ENCODE data around the gene ZBTB32. TPM values are rescaled to one million over a fixed set of nuclear protein-coding genes. Genes with fewer than 3 reads are reported as not detected.

Gene ZBTB32
- total RNA-seq, 2 donors from 2014 or later = not detected

DNA sequence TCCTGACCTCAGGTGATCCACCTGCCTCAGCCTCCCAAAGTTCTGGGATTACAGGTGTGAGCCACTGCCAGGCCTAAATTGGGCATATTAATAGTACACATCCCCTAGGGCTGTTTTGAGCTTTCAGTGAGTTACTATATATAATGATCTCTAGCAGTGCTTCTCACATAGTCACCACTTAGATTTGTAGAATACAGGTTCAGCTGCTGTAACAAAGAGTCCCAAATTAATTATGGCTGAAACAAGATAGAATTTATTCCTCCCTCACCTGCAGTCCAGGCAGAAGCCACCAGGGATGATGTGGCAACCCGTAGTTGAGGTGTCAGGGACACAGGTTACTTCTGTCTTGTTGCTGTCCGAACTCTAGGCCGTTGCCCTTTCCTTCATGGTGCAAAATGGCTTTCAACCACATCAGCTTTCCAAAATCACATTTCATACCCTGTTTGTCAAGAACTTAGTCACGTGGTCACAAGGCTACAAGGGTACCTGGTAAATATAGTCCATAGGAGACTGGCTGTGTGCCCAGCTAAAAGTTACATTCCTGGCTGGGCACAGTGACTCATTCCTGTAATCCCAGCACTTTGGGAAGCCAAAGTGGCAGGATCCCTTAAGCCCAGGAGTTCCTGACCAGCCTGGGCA lies 56.5 kb downstream of the ZBTB32 start:
- Histone ChIP-seq H3K4me1 (ENCODE audit: control insufficient read depth in 1 of 2, low read depth in 2 of 2) (peaks cover 5 to 35% of the 10 kb centered on the region in 2 donors), H3K27me3 (replicated peaks; ENCODE audit: insufficient read depth) (no peaks in the 10 kb centered on the region), H3K9me3 (no peaks in the 10 kb centered on the region), H3K36me3 (peaks cover 14% of the 10 kb centered on the region), H3K4me3 (no peak overlapping the region), H3K27ac (no peak overlapping the region)
- TF ChIP-seq, protein P1, sequence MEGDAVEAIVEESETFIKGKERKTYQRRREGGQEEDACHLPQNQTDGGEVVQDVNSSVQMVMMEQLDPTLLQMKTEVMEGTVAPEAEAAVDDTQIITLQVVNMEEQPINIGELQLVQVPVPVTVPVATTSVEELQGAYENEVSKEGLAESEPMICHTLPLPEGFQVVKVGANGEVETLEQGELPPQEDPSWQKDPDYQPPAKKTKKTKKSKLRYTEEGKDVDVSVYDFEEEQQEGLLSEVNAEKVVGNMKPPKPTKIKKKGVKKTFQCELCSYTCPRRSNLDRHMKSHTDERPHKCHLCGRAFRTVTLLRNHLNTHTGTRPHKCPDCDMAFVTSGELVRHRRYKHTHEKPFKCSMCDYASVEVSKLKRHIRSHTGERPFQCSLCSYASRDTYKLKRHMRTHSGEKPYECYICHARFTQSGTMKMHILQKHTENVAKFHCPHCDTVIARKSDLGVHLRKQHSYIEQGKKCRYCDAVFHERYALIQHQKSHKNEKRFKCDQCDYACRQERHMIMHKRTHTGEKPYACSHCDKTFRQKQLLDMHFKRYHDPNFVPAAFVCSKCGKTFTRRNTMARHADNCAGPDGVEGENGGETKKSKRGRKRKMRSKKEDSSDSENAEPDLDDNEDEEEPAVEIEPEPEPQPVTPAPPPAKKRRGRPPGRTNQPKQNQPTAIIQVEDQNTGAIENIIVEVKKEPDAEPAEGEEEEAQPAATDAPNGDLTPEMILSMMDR (IDR thresholded peaks at IDR 0.05) = no peak
- DNase-seq (ENCODE audit: low spot score) (no peak), ATAC-seq (ENCODE audit: insufficient number of reproducible peaks, low FRiP score, low read depth) (no peak)

DNA sequence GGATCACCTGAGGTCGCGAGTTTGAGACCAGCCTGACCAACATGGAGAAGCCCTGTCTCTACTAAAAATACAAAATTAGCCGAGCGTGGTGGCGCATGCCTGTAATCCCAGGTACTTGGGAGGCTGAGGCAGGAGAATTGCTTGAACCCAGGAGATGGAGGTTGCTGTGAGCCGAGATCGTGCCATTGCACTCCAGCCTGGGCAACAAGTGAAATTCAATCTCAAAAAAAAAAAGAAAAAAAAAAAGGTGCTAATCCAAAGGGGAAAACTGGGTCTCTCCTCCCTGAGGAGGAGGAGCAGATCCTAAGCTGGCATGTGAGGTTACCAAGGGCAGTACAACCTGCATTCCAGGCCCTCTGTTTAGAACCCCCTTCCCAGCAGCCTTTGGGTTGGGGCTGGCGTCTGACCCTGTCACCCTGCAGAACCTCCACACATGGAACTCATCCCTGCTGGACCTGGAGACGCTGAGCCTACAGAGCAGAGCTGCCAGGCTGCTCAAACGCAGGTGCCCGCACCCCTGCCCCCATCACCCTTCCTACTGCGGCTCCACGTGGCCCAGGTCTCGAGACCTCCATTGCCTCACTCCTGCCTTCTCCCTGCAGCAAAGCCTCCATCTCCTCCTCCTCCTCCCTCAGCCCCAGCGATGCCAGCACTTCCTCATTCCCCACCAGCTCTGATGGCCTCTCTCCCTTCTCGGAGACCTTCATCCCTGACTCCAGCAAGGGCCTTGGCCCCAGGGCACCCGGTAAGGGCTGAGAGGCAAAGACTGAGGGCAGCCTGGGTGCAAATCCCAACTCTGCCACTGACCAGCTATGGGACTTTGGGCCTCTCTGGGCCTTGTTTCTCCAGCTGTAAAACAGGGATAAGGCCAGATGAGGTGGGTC lies 60.3 kb downstream of the ZBTB32 start:
- H3K4me1 ChIP-seq (ENCODE audit: control insufficient read depth in 1 of 2, low read depth in 2 of 2) = peaks cover 0 to 7% of the 10 kb centered on the region in 2 donors
- DNase-seq (ENCODE audit: low spot score) = no peak
- H3K36me3 ChIP-seq = peaks cover 14% of the 10 kb centered on the region
- H3K27me3 ChIP-seq (replicated peaks; ENCODE audit: insufficient read depth) = no peaks in the 10 kb centered on the region
- H3K4me3 ChIP-seq = no peak overlapping the region
- no peak for ATAC-seq (ENCODE audit: insufficient number of reproducible peaks, low FRiP score, low read depth)
- H3K9me3 ChIP-seq = no peaks in the 10 kb centered on the region
- H3K27ac ChIP-seq = no peak overlapping the region
- TF ChIP-seq, protein P1 (IDR thresholded peaks at IDR 0.05) = no peak

Other genes with a start within 250 kb of the ZBTB32 start
- 10 to 100 TPM in 1 of 2 donors, not detected in 1; 29.6 TPM for gene KRTDAP, start 214.1 kb upstream of the ZBTB32 start, total RNA-seq
- 10 to 100 TPM; 26.1 to 53.7 TPM for gene DMKN, start 190.9 kb upstream of the ZBTB32 start, total RNA-seq
- gene SBSN, start 176.2 kb upstream of the ZBTB32 start, total RNA-seq = 1 to 10 TPM in 1 of 2 donors, not detected in 1; 1.5 TPM
- gene GAPDHS, start 171.1 kb upstream of the ZBTB32 start, total RNA-seq = not detected
- 10 to 100 TPM; 49.7 to 75.8 TPM for gene TMEM147, start 158.9 kb upstream of the ZBTB32 start, total RNA-seq
- gene ATP4A, start 140.9 kb upstream of the ZBTB32 start, total RNA-seq = under 1 TPM in 1 of 2 donors, not detected in 1; 0.35 TPM
- not detected for gene PMIS2, start 118.4 kb upstream of the ZBTB32 start, total RNA-seq
- 10 to 100 TPM in 1 of 2 donors, 1 to 10 TPM in 1; 8.4 to 13.9 TPM for gene HAUS5, start 91.8 kb upstream of the ZBTB32 start, total RNA-seq
- gene RBM42, start 75.5 kb upstream of the ZBTB32 start, total RNA-seq = 10 to 100 TPM; 47.2 to 53.8 TPM
- gene ETV2, start 62.8 kb upstream of the ZBTB32 start, total RNA-seq = not detected
- gene COX6B1, start 56.2 kb upstream of the ZBTB32 start, total RNA-seq = 100 to 1,000 TPM; 258 to 386 TPM
- not detected for gene UPK1A, start 38.0 kb upstream of the ZBTB32 start, total RNA-seq
- 10 to 100 TPM; 26.4 to 31.3 TPM for gene KMT2B, start 13.4 kb downstream of the ZBTB32 start, total RNA-seq
- 10 to 100 TPM in 1 of 2 donors, 1 to 10 TPM in 1; 6.9 to 13.1 TPM for gene IGFLR1, start 37.9 kb downstream of the ZBTB32 start, total RNA-seq
- 10 to 100 TPM; 34.4 to 42.6 TPM for gene U2AF1L4, start 40.9 kb downstream of the ZBTB32 start, total RNA-seq
- gene PSENEN, start 41.1 kb downstream of the ZBTB32 start, total RNA-seq = 10 to 100 TPM; 25.5 to 30.1 TPM
- gene LIN37, start 44.0 kb downstream of the ZBTB32 start, total RNA-seq = 10 to 100 TPM in 1 of 2 donors, 1 to 10 TPM in 1; 9.9 to 30.5 TPM
- 100 to 1,000 TPM in 1 of 2 donors, 10 to 100 TPM in 1; 78.6 to 130 TPM for gene HSPB6, start 52.5 kb downstream of the ZBTB32 start, total RNA-seq
- 10 to 100 TPM; 11.1 to 16.6 TPM for gene PROSER3, start 53.6 kb downstream of the ZBTB32 start, total RNA-seq
- 10 to 100 TPM; 15.4 to 30.7 TPM for gene ARHGAP33, start 71.0 kb downstream of the ZBTB32 start, total RNA-seq
- not detected for gene PRODH2, start 108.3 kb downstream of the ZBTB32 start, total RNA-seq
- gene NPHS1, start 147.9 kb downstream of the ZBTB32 start, total RNA-seq = not detected
- under 1 TPM in 1 of 2 donors, not detected in 1; 0.92 TPM for gene KIRREL2, start 152.4 kb downstream of the ZBTB32 start, total RNA-seq
- gene APLP1, start 164.0 kb downstream of the ZBTB32 start, total RNA-seq = 10 to 100 TPM; 28.1 to 47.2 TPM
- 10 to 100 TPM in 1 of 2 donors, 1 to 10 TPM in 1; 5.4 to 32.6 TPM for gene NFKBID, start 196.0 kb downstream of the ZBTB32 start, total RNA-seq
- gene HCST, start 198.0 kb downstream of the ZBTB32 start, total RNA-seq = 10 to 100 TPM in 1 of 2 donors, 1 to 10 TPM in 1; 4.5 to 13.2 TPM
- gene TYROBP, start 203.7 kb downstream of the ZBTB32 start, total RNA-seq = 100 to 1,000 TPM; 155 to 247 TPM
- 10 to 100 TPM; 14.3 to 26.7 TPM for gene LRFN3, start 231.8 kb downstream of the ZBTB32 start, total RNA-seq

Data from thoracic aorta (tissue), 2 donors.